Stimulated activated CD8-positive, alpha-beta memory T cell treated with anti-CD3 and anti-CD28 coated beads, Interleukin-15, amount 100 ng/mL, for 1 hour (primary cell): Measurements from ENCODE around the gene RAPGEF4.

Experiments used
- DNase-seq: peaks from one replicate; pipeline ENCODE4 v3.0.0-alpha.2; 2020; ENCODE audit warnings: low read depth

Gene RAPGEF4

DNA sequence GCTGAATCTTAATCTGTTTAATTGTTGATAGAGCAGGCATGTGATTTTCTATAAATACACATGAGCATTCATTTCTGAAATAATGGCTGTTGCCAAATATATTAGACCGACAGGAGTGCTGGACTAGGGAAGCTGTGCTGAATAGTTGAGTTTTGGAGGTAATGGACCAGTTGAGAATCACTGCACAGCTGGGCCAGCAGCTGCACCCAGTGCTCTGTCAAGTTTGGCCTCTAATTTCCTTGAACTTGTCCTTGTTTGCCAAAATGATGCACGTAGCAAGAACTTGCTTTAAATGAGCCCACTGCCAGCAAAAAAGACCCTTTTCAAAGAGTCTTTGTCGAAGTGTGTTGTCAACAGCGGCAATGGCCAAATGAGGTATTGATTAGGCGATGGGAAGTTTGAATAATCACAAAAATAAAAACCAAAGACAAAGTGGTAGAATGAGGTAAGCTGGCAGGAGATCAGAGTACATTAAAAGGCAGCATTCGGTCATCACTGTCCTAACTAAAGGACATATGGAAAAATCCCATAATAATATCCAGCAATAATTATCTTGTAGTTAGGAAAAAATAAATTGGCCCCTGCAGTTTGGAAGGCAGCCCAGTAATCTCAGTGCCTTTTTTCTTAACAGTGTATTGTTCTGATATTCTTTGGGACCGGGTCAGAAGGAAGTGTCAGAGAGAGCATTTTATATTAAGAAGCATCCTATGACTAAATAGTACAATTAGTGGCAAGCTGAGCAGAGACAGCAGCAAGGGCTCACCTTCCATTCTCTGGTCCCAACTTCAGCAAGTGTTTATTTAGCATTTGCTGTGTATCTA, 126.2 kb downstream of the RAPGEF4 start:
- no peak for DNase-seq

DNA sequence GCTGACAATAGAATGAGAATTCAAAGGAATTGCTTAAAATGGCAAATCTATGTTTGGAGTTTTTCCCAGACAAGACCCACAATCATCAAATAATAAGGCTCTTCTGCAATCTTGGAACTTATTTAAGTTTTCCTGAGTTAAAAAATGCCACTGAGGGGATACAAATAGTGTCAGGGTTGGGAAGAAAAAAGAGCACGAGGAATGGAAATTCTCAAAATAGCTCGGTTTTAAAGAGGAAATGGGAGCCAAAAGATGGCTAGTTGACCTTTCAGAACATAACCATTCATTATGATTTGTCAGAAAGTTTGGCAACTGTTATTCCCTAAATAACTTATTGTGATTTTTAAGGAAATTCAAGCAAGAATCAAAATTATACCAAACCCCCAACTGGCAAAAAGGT, 127.7 kb downstream of the RAPGEF4 start:
- no peak for DNase-seq

GRCh38 chr2:172864182-172864581, 128.5 kb downstream of the RAPGEF4 start:
- no peak for DNase-seq

DNA sequence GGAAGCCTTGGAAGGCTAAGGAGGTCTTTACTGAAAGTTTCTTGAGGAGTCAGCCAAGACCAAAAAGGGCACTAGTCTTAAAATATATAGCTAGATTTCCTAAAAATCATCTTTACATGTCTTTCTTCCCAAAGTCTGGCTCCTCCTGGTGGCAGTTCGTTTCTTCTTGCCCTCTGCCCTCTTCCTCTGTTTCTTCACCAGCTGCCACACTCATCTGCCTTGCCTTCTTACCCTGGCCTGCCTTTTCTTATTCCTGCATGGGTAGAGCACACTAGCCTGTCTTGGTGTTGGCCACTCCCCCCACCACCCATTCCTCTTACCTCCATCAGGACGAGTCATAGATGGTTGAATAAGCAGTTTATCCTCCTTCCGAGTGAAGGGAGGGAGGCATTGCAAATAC, 129.8 kb downstream of the RAPGEF4 start:
- DNase-seq = no peak

DNA sequence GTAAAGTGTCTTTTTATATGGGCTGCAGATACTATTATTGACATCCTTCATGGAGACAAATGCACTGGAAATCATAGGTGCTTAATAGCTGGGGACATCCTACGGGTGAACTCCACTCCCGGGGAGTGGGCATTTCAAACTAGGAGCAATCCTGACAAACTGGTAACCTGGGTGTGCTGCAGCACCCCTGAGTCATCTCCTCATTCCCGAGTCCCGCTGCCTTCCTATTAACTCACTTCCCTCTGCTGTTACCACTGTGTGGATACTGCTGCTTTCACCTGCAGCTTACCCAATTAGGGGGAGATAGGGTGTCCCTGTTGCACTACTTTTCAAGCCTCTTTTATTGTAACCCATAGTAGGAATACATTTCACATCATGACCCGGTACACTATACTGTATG, 134.2 kb downstream of the RAPGEF4 start:
- DNase-seq = no peak

DNA sequence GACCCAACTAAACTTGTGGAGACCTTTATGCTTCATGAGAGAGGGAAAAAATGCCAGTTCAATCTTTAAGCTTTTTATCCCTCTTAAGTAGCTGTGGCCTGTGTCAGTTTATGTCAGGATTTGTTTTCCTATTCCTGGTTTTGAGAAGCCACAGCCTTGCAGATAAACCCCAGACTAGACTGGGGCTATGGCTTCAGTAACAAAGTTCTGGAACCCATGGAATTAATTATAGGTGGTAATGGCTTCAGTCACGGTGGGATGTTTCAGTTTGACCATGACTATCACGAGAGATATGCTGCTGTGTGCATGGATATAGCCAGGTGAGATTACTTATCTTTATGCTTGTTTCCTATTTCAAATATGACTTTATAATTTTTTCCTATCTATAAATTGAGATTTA, 134.8 kb downstream of the RAPGEF4 start:
- DNase-seq = no peak

- DNase-seq = no peak
Observed at GRCh38 chr2:172877826-172878225, 142.2 kb downstream of the RAPGEF4 start.

DNA sequence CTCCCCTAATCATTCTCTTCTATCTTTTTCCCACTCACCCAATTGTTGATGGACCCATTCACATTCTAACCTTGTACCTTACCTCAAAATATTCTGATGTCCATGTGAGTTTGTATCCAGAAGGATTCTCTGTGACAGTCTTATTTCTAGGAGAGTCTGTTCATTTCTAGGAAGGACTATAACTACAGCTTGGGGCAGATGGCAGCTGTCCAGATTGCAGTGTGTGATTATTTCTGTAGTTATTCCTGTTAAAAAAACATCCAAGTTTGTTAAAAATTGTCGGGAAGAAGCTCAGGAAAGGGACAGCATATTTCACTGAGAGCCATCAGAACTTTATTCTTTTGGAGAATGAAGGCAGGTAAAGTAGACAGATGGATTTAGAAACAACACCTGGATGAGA, 142.6 kb downstream of the RAPGEF4 start:
- DNase-seq = no peak

- no peak for DNase-seq
Observed at GRCh38 chr2:172884336-172884735, 148.7 kb downstream of the RAPGEF4 start.

- no peak for DNase-seq
Observed at GRCh38 chr2:172885996-172886395, 150.4 kb downstream of the RAPGEF4 start.

DNA sequence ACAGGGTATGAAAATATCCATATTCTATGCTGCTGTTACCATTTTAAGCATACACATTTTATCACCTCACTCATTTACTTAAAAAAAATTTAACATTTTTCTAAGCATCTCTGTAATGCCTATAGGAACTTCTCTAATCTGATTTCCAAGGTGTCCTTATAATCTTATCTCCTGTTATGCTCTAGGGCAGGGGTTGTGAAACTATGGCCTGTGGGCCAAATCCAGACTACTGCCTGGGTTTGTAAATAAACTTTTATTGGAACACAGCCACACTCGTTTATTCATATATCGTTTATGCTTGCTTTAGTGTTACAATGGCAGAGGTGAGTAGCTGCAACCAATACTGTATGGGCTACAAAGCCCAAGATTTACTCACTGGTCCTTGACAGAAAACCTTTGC, 151.6 kb downstream of the RAPGEF4 start:
- DNase-seq = no peak

GRCh38 chr2:172888714-172889669, 153.3 kb downstream of the RAPGEF4 start:
- DNase-seq = no peak

DNA sequence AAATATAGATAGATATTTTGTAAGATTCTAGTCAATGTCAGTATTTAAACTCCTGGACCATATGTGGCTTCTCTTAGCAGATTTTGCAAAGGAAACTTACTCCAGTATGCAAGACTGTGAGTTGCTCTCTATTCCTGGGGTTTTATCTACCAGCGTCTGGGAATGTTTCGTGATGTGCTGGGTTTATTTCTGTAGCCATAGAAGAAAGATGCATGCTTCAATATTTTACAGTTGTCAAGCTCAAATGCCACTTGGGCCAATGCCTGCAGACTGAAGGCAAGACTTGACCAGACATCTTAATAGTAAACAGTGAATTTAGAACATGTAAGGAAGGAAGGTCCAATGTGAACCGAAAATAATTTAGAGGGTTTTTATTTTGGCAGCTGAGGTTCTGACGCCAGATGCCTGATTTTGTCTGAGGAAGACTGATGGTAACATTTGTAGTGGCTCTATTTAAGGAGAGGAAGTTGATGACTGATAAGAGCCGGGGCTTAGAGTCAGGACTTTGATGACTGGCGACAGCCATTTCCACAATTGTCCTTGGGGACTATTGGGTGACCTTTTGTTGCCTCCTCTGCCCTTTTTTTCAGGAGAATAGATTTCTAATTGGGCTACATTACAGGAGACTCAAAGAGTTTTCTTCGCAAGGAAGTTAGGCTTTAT, 154.3 kb downstream of the RAPGEF4 start:
- DNase-seq = no peak

GRCh38 chr2:172893111-172893510, 157.5 kb downstream of the RAPGEF4 start:
- DNase-seq = no peak

DNA sequence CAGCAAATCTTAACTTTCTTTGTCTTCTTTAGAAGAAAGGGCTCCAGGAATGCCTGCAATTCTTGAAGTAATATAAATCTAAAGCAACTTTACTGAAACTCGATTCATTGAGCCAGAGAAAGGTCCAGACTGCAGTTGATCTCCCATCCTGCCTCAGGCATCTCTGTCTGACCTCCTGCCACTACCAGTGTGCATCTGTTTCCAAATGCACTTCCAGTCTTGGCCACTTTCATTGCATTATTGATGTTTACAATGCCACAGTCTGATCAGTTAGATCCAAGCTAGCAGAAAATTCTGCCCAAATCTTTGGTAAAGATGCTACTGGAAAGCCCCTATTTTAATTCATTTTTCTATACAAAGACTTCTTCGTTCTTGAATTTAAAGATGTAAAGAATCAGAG, 158.0 kb downstream of the RAPGEF4 start:
- DNase-seq = no peak

GRCh38 chr2:172894689-172895387, 159.2 kb downstream of the RAPGEF4 start:
- no peak for DNase-seq

DNA sequence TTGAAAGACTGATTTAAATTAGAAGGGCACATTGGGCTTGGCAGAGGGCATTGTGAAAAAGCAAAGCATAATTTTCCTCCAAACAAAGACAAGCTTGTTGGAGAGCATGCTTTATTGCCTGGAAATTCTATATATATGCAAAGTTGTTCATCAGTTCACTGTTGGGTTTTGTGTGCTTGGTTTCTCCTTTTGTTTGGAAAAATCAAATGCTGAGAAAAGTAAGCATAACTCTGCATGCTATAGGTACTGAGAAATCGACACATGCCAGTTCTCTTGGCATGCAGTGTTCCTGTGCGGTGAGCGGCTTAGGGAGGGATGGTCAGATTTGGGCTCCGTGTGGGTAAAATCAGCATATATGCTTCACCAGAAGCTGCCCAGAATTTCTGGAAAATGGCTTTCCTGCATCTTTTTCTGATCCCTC, 161.0 kb downstream of the RAPGEF4 start:
- DNase-seq = no peak

- DNase-seq = no peak
Observed at GRCh38 chr2:172900871-172901270, 165.2 kb downstream of the RAPGEF4 start.

DNA sequence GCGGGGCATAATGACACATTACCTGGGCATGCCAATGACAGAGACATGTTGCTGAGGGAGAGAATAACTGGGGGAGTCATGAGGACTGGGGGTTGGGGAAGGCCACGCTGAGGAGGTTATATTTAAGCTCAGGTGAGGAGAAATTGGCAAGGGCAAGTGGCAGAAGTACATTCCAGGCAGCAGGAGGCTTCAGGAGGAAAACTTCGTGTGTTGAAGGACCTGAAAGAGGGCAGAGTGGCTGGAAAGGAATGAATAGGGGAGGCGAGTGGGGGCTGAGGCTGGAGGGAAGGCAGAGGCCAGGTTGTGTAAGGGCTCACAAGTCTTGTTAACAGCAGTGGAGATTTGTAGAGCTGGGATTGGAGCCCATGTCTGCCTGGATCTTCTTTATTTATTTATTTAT, 166.3 kb downstream of the RAPGEF4 start:
- no peak for DNase-seq

GRCh38 chr2:172904236-172904635, 168.6 kb downstream of the RAPGEF4 start:
- DNase-seq = no peak

DNA sequence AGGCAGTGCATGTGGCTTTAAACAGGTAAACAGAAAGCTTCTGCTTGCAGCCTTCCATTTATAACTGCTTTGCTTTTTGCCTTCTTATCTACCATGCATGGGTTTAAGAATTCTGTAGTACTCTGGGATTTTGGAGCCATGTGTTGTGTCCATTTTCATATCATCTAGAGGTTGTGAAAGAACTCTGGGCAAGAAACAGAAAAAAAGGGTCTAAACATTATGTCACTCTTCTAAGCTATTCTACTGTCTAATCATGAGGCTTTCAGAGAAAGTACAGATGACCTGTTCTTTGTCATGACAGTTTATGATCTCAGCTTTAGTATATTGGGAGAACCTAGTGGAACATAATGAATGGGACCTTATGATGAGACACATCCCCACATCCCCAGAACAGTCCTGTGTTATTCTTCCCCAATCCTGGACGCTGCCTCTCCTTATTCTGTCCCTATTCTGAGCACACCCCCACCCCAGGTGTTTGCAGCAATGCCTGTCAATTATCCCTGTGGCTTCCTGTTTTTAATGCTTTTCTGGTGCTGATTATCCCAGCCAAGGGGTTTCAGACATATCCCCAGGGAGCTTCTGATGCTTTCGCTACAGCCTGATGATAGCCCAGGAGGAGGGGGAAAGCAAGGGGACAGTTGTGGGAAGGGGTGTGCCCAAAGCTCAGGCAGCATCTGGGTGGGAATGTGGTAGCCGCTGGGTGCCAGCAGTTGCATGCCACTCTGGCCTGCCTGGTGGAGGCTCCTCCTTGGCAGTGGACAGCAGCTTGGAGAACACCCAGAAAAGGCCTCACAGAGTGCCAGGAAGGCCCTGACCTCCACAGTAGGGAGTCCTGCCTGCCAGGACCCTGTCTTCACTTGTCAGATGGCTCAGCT, 170.5 kb downstream of the RAPGEF4 start:
- no peak for DNase-seq
